Stimulated activated CD8-positive, alpha-beta memory T cell treated with anti-CD3 and anti-CD28 coated beads, Interleukin-15, amount 100 ng/mL, for 24 hours (primary cell): ENCODE data around the gene EFCAB8.

Source experiments
- DNase-seq: peaks from one replicate; pipeline ENCODE4 v3.0.0-alpha.2; 2020; ENCODE audit warnings: low read depth

Gene EFCAB8

DNA sequence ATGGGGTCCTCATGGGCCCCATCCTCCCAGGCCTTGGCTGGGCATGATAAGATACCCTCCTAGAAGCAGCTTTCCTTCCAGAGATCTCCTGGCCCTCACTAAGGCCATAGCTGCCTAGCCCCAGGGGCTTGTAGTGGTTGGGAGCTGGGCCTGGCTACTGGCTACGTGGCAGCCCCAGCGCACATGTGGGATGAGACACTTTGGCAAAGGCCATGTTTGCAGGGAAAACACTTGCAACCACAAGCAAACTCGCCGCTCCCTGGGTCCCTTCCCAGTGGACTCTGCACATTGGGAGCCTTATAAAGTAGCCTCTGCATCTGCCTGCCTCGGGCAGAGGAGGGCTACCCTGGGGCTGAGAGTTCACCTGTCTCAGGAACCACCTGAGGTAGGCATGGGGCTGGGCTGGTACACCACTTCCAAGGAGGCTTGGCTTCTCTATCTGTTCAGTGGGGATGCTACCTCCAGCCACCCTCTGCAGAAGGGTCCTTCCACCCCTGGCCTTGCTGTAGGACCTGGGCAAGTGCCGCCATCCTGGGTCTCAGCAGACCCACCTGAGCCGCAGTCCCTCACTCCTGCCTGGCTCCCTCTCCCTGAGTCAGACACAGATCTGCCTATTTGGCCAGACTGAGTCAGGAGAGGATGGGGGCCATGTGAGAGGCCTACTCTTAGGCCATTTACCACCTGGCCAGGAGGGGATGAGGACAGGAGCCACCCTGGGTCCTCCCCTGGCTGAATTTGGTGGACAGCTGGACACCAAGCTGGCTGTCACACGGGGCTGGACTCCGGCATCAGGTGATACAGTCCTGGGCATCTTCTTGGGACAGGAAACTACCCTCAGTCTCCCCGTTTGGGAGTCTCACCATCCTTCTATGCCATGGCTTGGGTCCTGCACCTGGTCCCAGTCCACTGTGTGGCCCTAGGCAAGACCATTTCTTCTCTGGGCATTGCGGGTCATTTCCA is 148.9 kb downstream of the EFCAB8 start, which contains the start of gene BPIFB2:
Gene BPIFB2 (plus strand): TSS at position 329 of the 960 bp plus-strand sequence. CDS start 871 bp downstream, outside the sequence.
- no peak for DNase-seq

DNA sequence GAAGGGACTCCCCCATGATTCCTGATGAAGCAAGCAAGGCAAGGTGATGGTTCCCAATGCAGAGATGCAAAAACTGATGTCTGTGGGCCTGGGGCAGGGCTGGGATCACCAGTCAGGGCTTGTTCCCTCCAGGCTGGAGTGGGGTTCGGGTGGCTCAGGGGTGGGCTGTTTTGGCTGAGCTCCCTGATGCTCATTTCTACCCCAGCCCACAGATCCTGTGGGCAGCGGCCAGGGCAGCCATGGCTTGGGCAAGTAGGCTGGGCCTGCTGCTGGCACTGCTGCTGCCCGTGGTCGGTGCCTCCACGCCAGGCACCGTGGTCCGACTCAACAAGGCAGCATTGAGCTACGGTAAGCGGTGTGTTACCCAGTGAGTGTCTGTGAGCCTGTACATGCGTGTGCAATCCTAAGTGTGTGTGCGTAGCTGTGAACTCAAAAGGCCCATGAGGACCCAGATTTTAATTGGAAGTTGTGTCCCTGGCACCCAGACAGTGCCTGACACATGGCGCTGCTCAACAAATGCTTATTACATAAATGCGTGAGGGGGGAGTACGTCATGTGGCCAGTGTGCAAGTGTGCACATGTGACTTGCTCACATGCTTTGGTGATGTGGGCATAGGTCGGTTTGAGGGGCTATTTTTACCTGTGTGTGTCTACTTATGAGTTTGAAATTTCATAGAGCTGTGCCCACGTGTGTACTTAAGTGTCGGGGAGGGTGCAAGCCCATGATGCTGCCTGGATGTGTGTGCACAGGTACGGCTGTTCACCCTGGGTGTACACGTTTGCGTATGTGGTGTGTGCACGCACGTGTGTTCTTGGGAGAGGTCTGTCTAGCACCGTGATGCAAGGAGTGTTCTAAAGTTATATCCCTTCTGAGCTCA is 149.9 kb downstream of the EFCAB8 start:
- DNase-seq: no peak

DNA sequence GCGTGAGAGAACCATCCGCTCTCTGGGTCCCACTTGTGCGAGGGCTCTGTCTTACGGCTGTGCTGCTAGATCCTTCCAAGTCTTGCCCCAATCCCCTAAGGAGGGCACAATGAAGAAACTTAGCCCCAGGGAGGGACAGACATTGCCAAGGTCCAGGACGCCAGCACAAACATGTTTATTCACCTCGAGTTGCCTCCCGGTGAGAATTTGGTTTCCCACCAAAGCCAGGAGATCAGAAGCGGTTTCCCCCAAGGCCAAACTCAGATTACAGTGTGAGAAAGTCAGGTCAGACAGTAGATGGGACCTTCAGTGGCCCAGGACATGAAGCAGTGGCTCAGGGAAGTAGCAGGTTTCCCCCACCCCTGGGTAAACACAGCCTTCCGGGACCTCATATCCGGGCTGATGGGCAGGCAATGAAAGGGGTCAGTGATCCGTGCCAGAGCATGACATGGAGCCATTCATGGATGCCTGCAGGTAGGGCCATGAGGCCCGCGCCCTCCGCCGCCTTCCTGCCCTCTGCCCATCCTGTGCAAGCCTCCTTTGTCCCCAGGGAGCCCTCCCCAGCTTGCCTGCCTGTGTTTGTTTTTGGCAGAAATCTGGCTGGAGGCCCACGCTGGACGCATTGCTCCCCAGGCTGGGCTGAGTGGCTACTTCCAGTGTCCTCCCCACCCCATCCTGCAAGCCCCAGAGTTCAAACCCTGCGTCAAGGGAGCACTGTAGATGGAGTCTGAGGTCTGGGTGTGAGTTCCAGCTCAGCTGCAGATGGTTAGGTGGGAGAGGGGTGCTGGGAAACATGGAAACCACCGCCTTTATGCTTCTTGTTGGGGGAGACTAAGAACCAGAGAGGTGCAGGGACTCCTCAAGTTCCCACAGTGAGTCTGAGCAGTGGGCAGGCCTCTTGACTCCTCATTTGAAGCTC is 150.8 kb downstream of the EFCAB8 start:
- DNase-seq: no peak

DNA sequence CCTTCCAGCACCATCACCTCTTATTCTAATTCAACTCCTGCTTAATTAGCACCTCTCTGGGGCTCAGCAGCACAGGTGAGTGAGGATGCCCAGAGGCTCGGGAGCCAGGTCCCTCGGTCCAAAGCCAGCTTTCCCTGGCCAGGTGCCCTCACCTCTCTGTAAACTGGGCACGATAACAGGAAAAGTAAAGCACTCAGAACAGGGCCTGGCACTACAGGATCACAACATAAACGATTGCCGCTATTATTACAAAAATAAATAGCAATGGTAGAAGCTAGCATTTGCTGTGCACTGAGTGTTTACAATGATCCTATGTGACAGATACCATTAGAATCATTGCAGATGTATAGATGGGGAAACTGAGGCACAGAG is 151.4 kb downstream of the EFCAB8 start:
- DNase-seq: no peak

DNA sequence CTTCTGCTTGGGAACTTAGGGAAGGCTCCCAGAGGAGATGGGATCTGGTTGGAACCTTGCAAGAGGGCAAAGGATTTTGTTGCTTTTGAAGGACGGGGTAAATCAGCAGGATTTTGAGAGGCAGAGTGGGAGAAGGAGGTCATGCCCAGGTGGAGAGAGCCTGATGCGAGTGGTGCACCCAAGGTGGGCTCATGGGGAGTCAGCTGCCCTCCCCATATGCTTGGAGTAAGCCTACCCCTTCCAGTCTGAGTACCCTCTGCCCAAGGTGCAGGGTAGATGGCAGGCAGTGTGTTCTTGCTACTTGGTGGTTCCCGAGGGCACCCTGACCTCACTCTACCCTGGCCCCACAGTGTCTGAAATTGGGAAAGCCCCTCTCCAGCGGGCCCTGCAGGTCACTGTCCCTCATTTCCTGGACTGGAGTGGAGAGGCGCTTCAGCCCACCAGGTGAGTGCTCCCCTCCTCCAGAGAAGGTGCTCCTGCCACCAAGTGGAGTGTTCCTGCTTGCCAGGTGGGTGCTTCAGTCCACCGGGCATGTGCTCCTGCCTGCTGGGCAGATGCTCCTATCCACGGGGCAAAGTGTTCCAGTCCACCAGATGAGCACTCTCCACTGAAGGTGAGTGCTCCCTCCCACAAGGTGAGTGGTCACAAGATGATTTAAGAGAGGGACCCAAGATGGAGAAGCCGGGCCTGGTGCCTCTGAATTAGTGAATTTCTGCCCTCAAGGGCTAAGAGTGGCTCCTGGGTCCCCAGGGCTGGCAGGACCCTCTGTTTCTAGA is 152.1 kb downstream of the EFCAB8 start:
- no peak for DNase-seq
